Ishikawa (cell line): ENCODE measurements around the gene CFAP119.

Experiments
- CEBPB ChIP-seq: IDR thresholded peaks from 2 replicates; pipeline ENCODE4 v1.6.1; 2012
- CREB1 ChIP-seq: IDR thresholded peaks from 2 replicates; pipeline ENCODE4 v1.6.1; 2012; ENCODE audit warnings: low read depth
- EGR1 ChIP-seq: IDR thresholded peaks from 2 replicates; pipeline ENCODE4 v1.6.1; 2012
- EP300 ChIP-seq: IDR thresholded peaks from 2 replicates; pipeline ENCODE4 v1.6.1; 2012; ENCODE audit warnings: borderline replicate concordance
- FOXM1 ChIP-seq: IDR thresholded peaks from 2 replicates; pipeline ENCODE4 v1.6.1; 2012; ENCODE audit warnings: low read depth, borderline replicate concordance
- MAX ChIP-seq: IDR thresholded peaks from 2 replicates; pipeline ENCODE4 v1.6.1; 2012
- NFIC ChIP-seq: IDR thresholded peaks from 2 replicates; pipeline ENCODE4 v1.6.1; 2012
- RAD21 ChIP-seq: IDR thresholded peaks from 2 replicates; pipeline ENCODE4 v1.6.1; 2012; ENCODE audit warnings: low read depth
- REST ChIP-seq: IDR thresholded peaks from 2 replicates; pipeline ENCODE4 v1.6.1; 2012; ENCODE audit warnings: low read depth, mild to moderate bottlenecking
- TAF1 ChIP-seq: IDR thresholded peaks from 2 replicates; pipeline ENCODE4 v1.6.1; 2012; ENCODE audit warnings: low read depth, mild to moderate bottlenecking
- TCF12 ChIP-seq: IDR thresholded peaks from 2 replicates; pipeline ENCODE4 v1.6.1; 2012; ENCODE audit warnings: low read depth
- TEAD4 ChIP-seq: IDR thresholded peaks from 2 replicates; pipeline ENCODE4 v1.6.1; 2012
- USF1 ChIP-seq: IDR thresholded peaks from 2 replicates; pipeline ENCODE4 v1.6.1; 2012
- YY1 ChIP-seq: IDR thresholded peaks from 2 replicates; pipeline ENCODE4 v1.6.1; 2012; ENCODE audit warnings: low read depth
- ZBTB7A ChIP-seq: IDR thresholded peaks from 2 replicates; pipeline ENCODE4 v1.6.1; 2012; ENCODE audit warnings: low read depth

Gene CFAP119

GRCh38 chr16:30761928-30762902 lies at the start of gene CFAP119, which contains the start of gene RNF40:
CFAP119 (minus strand) TSS chr16:30762062; CDS start chr16:30761748, 314 bp downstream.
RNF40 (plus strand) TSS chr16:30762322; CDS start chr16:30762546, 224 bp downstream.
- TF ChIP-seq EP300 (no peak), FOXM1 (no peak), TEAD4 (no peak), TCF12 (peak; percentile 67; the same call in 1 of the 2 replicates), EGR1 (0 out of 2 replicates have a peak, but pooled peaks have one; percentile 16), USF1 (no peak), ZBTB7A (peak; percentile 88; the same call in 1 of the 2 replicates), MAX (peak; percentile 10; the same call in 1 of the 2 replicates), YY1 (peak; percentile 98), CEBPB (peak; percentile 4; the same call in 1 of the 2 replicates), REST (no peak; the same call in 1 of the 2 replicates), RAD21 (no peak), NFIC (peak; percentile 59), TAF1 (peak; percentile 98), CREB1 (peak; percentile 87)

GRCh38 chr16:30808146-30808545 lies 46.3 kb upstream of the CFAP119 start:
- TF ChIP-seq ZBTB7A (no peak), EGR1 (no peak), YY1 (no peak)

- TF ChIP-seq RAD21, result no peak
- TF ChIP-seq CREB1, result no peak
- peak; percentile 98 for TF ChIP-seq TAF1
- no peak for TF ChIP-seq EGR1
- no peak for TF ChIP-seq REST
- TF ChIP-seq TEAD4, result no peak
- no peak for TF ChIP-seq FOXM1
- peak; percentile 79 for TF ChIP-seq MAX
- TF ChIP-seq NFIC, result peak; percentile 62
- no peak for TF ChIP-seq ZBTB7A
- TF ChIP-seq EP300, result no peak
- no peak for TF ChIP-seq CEBPB
- TF ChIP-seq YY1, result 0 out of 2 replicates have a peak, but pooled peaks have one; percentile 47
- TF ChIP-seq TCF12, result peak; percentile 73; the same call in 1 of the 2 replicates
- no peak for TF ChIP-seq USF1
Observed at GRCh38 chr16:30805370-30806169, 43.7 kb upstream of the CFAP119 start.

- TF ChIP-seq EGR1 (no peak), TAF1 (no peak), CREB1 (no peak), TCF12 (no peak)
Observed at GRCh38 chr16:30805056-30805369, 43.2 kb upstream of the CFAP119 start.

GRCh38 chr16:30802936-30803335 lies 41.1 kb upstream of the CFAP119 start:
- TF ChIP-seq RAD21 (no peak), NFIC (no peak), REST (no peak), TEAD4 (no peak), CEBPB (no peak), EGR1 (no peak), EP300 (no peak), TCF12 (no peak), YY1 (no peak), TAF1 (no peak), ZBTB7A (no peak), MAX (no peak), CREB1 (no peak), FOXM1 (no peak), USF1 (no peak)
